Mesodermal cell (in vitro differentiated cells): ENCODE data around the gene ULK4.
"Not testable (repeated sequence)": the region's sequence is repeated elsewhere in the genome, so short reads cannot be mapped to it uniquely, and the experiment has no call there.

Experiments used
- H3K27ac ChIP-seq: 2 replicates; pipeline ENCODE4 v1.7.0; 2013; ENCODE audit warnings: mild to moderate bottlenecking, low read depth, low read length, moderate library complexity; ENCODE audit not compliant: severe bottlenecking
- H3K36me3 ChIP-seq: 2 replicates; pipeline ENCODE4 v1.7.1; 2013; ENCODE audit warnings: mild to moderate bottlenecking, low read length, moderate library complexity; ENCODE audit not compliant: control insufficient read depth, insufficient read depth
- H3K4me1 ChIP-seq: one replicate; pipeline ENCODE4 v1.7.1; 2013; ENCODE audit warnings: mild to moderate bottlenecking, low read length; ENCODE audit not compliant: insufficient read depth, control insufficient read depth, poor library complexity, severe bottlenecking
- H3K4me3 ChIP-seq: 2 replicates; pipeline ENCODE4 v1.7.0; 2013; ENCODE audit warnings: low read length, control low read depth, mild to moderate bottlenecking; ENCODE audit not compliant: insufficient read depth, poor library complexity, severe bottlenecking; ENCODE audit errors: extremely low read depth
- H3K9me3 ChIP-seq: 2 replicates; pipeline ENCODE4 v1.7.1; 2013; ENCODE audit warnings: mild to moderate bottlenecking, low read length, moderate library complexity; ENCODE audit not compliant: control insufficient read depth
- WGBS, 2 experiments: methylation state at CpG; one replicate each; pipeline ENCODE4 v1.1.5; 2013; ENCODE audit warnings: missing lambda C conversion rate in 2 of 2; ENCODE audit not compliant: insufficient coverage in 2 of 2; 5-methylcytosine and 5-hydroxymethylcytosine counted together

ULK4 gene

GRCh38 chr3:41989518-41989917, 27.6 kb upstream of the ULK4 start:
- Histone ChIP-seq H3K9me3 (no peaks in the 10 kb centered on the region), H3K4me3 (no peak overlapping the region), H3K4me1 (no peaks in the 10 kb centered on the region), H3K27ac (no peak overlapping the region), H3K36me3 (no peaks in the 10 kb centered on the region)
- WGBS, 2 experiments: 81 to 83% methylated on average over 2 of the region's 3 CpGs

GRCh38 chr3:41987627-41988026, 25.7 kb upstream of the ULK4 start:
- H3K27ac ChIP-seq: no peak overlapping the region
- no peak overlapping the region for H3K4me3 ChIP-seq
- WGBS, 2 experiments: 88 to 92% methylated on average over 3 to 5 of the region's 5 CpGs
- no peaks in the 10 kb centered on the region for H3K36me3 ChIP-seq
- H3K4me1 ChIP-seq: no peaks in the 10 kb centered on the region
- H3K9me3 ChIP-seq: no peaks in the 10 kb centered on the region

GRCh38 chr3:41986561-41986960, 24.7 kb upstream of the ULK4 start:
- no peak overlapping the region for H3K27ac ChIP-seq
- H3K4me1 ChIP-seq: no peaks in the 10 kb centered on the region
- WGBS, 2 experiments: 89 to 95% methylated on average over 2 of the region's 2 CpGs
- no peak overlapping the region for H3K4me3 ChIP-seq
- H3K9me3 ChIP-seq: no peaks in the 10 kb centered on the region
- no peaks in the 10 kb centered on the region for H3K36me3 ChIP-seq

GRCh38 chr3:41985018-41985417, 23.1 kb upstream of the ULK4 start:
- Histone ChIP-seq H3K36me3 (no peaks in the 10 kb centered on the region), H3K4me3 (no peak overlapping the region), H3K27ac (no peak overlapping the region), H3K9me3 (no peaks in the 10 kb centered on the region), H3K4me1 (no peaks in the 10 kb centered on the region)
- no CpG with 5 or more reads among the region's 1 CpG for WGBS, 2 experiments

GRCh38 chr3:41983091-41983490, 21.2 kb upstream of the ULK4 start:
- H3K36me3 ChIP-seq, H3K9me3 ChIP-seq, H3K27ac ChIP-seq, H3K4me1 ChIP-seq, H3K4me3 ChIP-seq: not testable (repeated sequence)
- WGBS, 2 experiments: 84 to 100% methylated on average over 3 to 7 of the region's 32 CpGs

- not testable (repeated sequence) for H3K9me3 ChIP-seq, H3K4me1 ChIP-seq, H3K27ac ChIP-seq, H3K36me3 ChIP-seq, H3K4me3 ChIP-seq
- 84 to 93% methylated on average over 3 to 5 of the region's 5 CpGs for WGBS, 2 experiments
Observed at GRCh38 chr3:41977401-41977800, 15.5 kb upstream of the ULK4 start.

- Histone ChIP-seq H3K27ac (no peak overlapping the region), H3K4me3 (no peak overlapping the region), H3K36me3 (no peaks in the 10 kb centered on the region), H3K9me3 (no peaks in the 10 kb centered on the region), H3K4me1 (no peaks in the 10 kb centered on the region)
- 80 to 96% methylated on average over 3 to 4 of the region's 6 CpGs for WGBS, 2 experiments
Observed at GRCh38 chr3:41975416-41976103, 13.7 kb upstream of the ULK4 start.

- no peaks in the 10 kb centered on the region for H3K9me3 ChIP-seq
- WGBS, 2 experiments: 100% methylated on average over 1 of the region's 2 CpGs; no CpG with 5 or more reads in 1 of the 2 experiments
- no peaks in the 10 kb centered on the region for H3K36me3 ChIP-seq
- no peak overlapping the region for H3K27ac ChIP-seq
- H3K4me1 ChIP-seq: no peaks in the 10 kb centered on the region
- H3K4me3 ChIP-seq: no peak overlapping the region
Observed at GRCh38 chr3:41974223-41974622, 12.3 kb upstream of the ULK4 start.

GRCh38 chr3:41972802-41973201, 10.9 kb upstream of the ULK4 start:
- 67 to 71% methylated on average over 1 of the region's 5 CpGs for WGBS, 2 experiments
- Histone ChIP-seq H3K4me1 (no peaks in the 10 kb centered on the region), H3K36me3 (no peaks in the 10 kb centered on the region), H3K9me3 (no peaks in the 10 kb centered on the region), H3K27ac (no peak overlapping the region), H3K4me3 (no peak overlapping the region)

GRCh38 chr3:41966206-41966605, 4.3 kb upstream of the ULK4 start:
- H3K27ac ChIP-seq: no peak overlapping the region
- H3K4me3 ChIP-seq: no peak overlapping the region
- WGBS, 2 experiments: 83 to 94% methylated on average over 3 to 5 of the region's 6 CpGs
- no peaks in the 10 kb centered on the region for H3K36me3 ChIP-seq
- no peaks in the 10 kb centered on the region for H3K9me3 ChIP-seq
- H3K4me1 ChIP-seq: no peaks in the 10 kb centered on the region

- 94 to 96% methylated on average over 10 of the region's 10 CpGs for WGBS, 2 experiments
Observed at GRCh38 chr3:41963823-41964222, 1.9 kb upstream of the ULK4 start.

More at GRCh38 chr3:41963823-41964222, 1.9 kb upstream of the ULK4 start:
- Histone ChIP-seq H3K36me3 (no peaks in the 10 kb centered on the region), H3K4me3 (no peak overlapping the region), H3K9me3 (no peaks in the 10 kb centered on the region), H3K4me1 (no peaks in the 10 kb centered on the region), H3K27ac (no peak overlapping the region)
